ENCODE results near the gene BBOF1.

The BBOF1 gene

DNA sequence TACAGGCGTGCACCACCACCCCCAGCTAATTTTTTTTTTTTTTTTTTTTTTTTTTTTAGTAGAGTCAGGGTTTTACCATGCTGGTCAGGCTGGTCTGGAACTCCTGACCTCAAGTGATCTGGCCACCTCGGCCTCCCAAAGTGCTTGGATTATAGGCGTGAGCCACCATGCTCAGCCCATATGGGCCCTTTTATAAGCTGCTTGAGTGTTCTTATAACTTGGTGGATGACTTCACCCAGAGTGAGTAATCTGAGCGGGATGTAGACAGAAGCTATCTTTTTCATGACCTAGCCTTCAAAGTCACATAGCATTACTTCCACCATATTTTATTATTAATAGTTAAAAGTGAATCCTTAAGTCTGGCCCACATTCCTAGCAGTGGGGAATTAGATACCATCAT, 16.4 kb downstream of the BBOF1 start:
- no peak overlapping the region for H3K27ac ChIP-seq
- no peak for TF ChIP-seq CTCF (conservative IDR thresholded peaks at IDR 0.05)

GRCh38 chr14:74038020-74038859, 19.1 kb downstream of the BBOF1 start:
- H3K27ac ChIP-seq = no peak overlapping the region
- peak; percentile 75 for TF ChIP-seq CTCF (conservative IDR thresholded peaks at IDR 0.05)

- TF ChIP-seq CTCF (conservative IDR thresholded peaks at IDR 0.05) = no peak
Measured at GRCh38 chr14:74042296-74042695, 23.1 kb downstream of the BBOF1 start.

DNA sequence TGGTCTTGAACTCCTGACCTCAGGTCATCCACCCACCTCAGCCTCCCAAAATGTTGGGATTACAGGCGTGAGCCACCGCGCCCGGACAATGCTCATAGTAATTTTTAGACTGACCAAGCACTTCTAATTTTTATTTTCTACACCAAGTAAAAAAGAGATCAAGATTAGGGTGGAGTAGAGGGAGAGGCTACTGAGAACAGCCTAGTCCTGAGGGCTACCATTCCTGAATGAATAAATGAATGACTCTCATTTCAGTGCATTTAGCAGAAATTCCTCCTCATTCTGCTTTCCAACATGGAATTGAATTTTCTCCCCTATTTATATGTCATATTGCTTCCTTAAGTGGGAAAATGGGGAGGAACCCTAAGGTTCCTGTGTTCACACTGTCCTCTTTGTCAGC, 26.4 kb downstream of the BBOF1 start:
- TF ChIP-seq CTCF (conservative IDR thresholded peaks at IDR 0.05) = no peak
- no peak overlapping the region for H3K27ac ChIP-seq

More at GRCh38 chr14:74042296-74042695, 23.1 kb downstream of the BBOF1 start:
- H3K27ac ChIP-seq = no peak overlapping the region

DNA sequence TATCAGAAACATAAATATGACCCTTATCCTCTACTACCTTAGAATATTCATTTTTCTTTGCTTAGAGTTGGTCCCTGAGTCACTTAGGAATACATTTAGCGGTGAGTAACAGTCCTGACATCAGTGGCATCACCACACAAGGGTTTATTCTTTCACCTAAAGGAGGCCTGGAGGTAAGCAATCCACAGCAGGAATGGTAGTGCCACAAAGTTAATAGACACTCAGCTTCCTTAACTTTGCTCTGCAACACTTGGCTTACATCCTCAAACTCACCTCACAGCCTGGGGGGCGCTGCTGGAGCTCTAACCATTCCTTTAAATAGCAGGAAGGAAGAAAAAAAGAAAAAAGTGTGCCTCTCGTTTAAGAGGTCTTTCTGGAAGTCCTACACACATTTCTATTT, 29.1 kb downstream of the BBOF1 start:
- TF ChIP-seq CTCF (conservative IDR thresholded peaks at IDR 0.05) = no peak
- no peak overlapping the region for H3K27ac ChIP-seq

GRCh38 chr14:74049876-74050495, 30.8 kb downstream of the BBOF1 start:
- TF ChIP-seq CTCF (conservative IDR thresholded peaks at IDR 0.05) = no peak
- no peak overlapping the region for H3K27ac ChIP-seq

- no peak for TF ChIP-seq CTCF (conservative IDR thresholded peaks at IDR 0.05)
- peak overlapping the region; percentile 52 for H3K27ac ChIP-seq
Measured at GRCh38 chr14:74062809-74063150, 43.6 kb downstream of the BBOF1 start.

Data from VCaP (cell line).